CD8-positive, alpha-beta memory T cell (primary cell): ENCODE data around the gene HSP90AB1. TPM values are rescaled to one million over a fixed set of nuclear protein-coding genes. Genes with fewer than 3 reads are reported as not detected.
"Not testable (repeated sequence)": the region's sequence is repeated elsewhere in the genome, so short reads cannot be mapped to it uniquely, and the experiment has no call there.

Experiments
- CTCF ChIA-PET: fragments of 350-600 bp; sonication (Branson Sonifier 250); formaldehyde crosslinking; loops from one replicate; lab custom pipeline; 2021; ENCODE audit warnings: antibody characterized with exemption; lab: Charles Lee
- POLR2A ChIA-PET: fragments of 350-600 bp; sonication (Branson Sonifier 250); formaldehyde crosslinking; loops from one replicate; lab custom pipeline; 2021; ENCODE audit warnings: antibody characterized with exemption; lab: Charles Lee
- DNase-seq, 5 donors: peaks; one replicate each; pipeline versions ENCODE4 v3.0.0 to v3.0.0-alpha.2; 2020 to 2022; ENCODE audit warnings: mixed read lengths in 1 of 5
- H3K27ac ChIP-seq: one replicate; pipeline ENCODE4 v1.7.0; 2013; ENCODE audit warnings: low read depth, mild to moderate bottlenecking, low read length, moderate library complexity
- H3K27me3 ChIP-seq: 2 replicates; pipeline ENCODE4 v1.7.0; 2013; ENCODE audit warnings: low read length, mild to moderate bottlenecking; ENCODE audit not compliant: insufficient read depth, poor library complexity, severe bottlenecking
- H3K36me3 ChIP-seq: 2 replicates; pipeline ENCODE4 v1.7.0; 2013; ENCODE audit warnings: mild to moderate bottlenecking, low read length, moderate library complexity; ENCODE audit not compliant: insufficient read depth
- H3K4me1 ChIP-seq: 2 replicates; pipeline ENCODE4 v1.7.0; 2013; ENCODE audit warnings: mild to moderate bottlenecking, low read length, moderate library complexity; ENCODE audit not compliant: insufficient read depth
- H3K4me3 ChIP-seq: 2 replicates; pipeline ENCODE4 v1.7.0; 2013; ENCODE audit warnings: mild to moderate bottlenecking, low read length
- H3K9me3 ChIP-seq: 2 replicates; pipeline ENCODE4 v1.7.0; 2013; ENCODE audit warnings: mild to moderate bottlenecking, low read length
- H3K27ac Mint-ChIP-seq, 8 donors: one replicate each; pipeline ENCODE4 v1.8.0; 2020 to 2021; ENCODE audit warnings: mixed read lengths in 8 of 8, mild to moderate bottlenecking in 6 of 8, inconsistent platforms in 3 of 8, moderate library complexity in 3 of 8
- H3K27me3 Mint-ChIP-seq, 2 donors: one replicate each; pipeline ENCODE4 v1.8.0; 2020 to 2021; ENCODE audit warnings: mixed read lengths in 2 of 2, mild to moderate bottlenecking in 1 of 2, moderate library complexity in 1 of 2
- H3K36me3 Mint-ChIP-seq, 3 donors: one replicate each; pipeline ENCODE4 v1.8.0; 2020 to 2021; ENCODE audit warnings: mixed read lengths in 3 of 3, inconsistent platforms in 1 of 3, mild to moderate bottlenecking in 1 of 3
- H3K4me1 Mint-ChIP-seq, 3 donors: one replicate each; pipeline ENCODE4 v1.8.0; 2020 to 2021; ENCODE audit warnings: mixed read lengths in 3 of 3, inconsistent platforms in 1 of 3, mild to moderate bottlenecking in 1 of 3
- H3K4me3 Mint-ChIP-seq, 7 donors: one replicate each; pipeline ENCODE4 v1.8.0; 2020 to 2021; ENCODE audit warnings: mixed read lengths in 7 of 7, mild to moderate bottlenecking in 6 of 7, moderate library complexity in 4 of 7, inconsistent platforms in 2 of 7
- H3K9me3 Mint-ChIP-seq, 5 donors: one replicate each; pipeline ENCODE4 v1.8.0; 2020 to 2022; ENCODE audit warnings: mixed read lengths in 5 of 5, mild to moderate bottlenecking in 3 of 5, moderate library complexity in 2 of 5, inconsistent platforms in 1 of 5
- polyA plus RNA-seq: library from polyadenylated mRNA; unstranded; fragments of 300-500 nt; fragmentation: Illumina TruSeq; gene quantifications from one replicate; pipeline ENCODE4 v1.2.3, GENCODE V29; 2021
- total RNA-seq, 2 experiments: library from RNA; stranded (reverse); gene quantifications; one replicate each; pipeline ENCODE4 v1.2.3, GENCODE V29; 2021

The HSP90AB1 gene
- total and polyA plus RNA-seq, 3 experiments from 2014 or later: 460 to 2,400 (median 2,387) TPM

GRCh38 chr6:44228433-44228832 lies 18.5 kb upstream of the HSP90AB1 start:
- Mint-ChIP-seq H3K27me3 (no peaks in the 10 kb centered on the region), H3K27ac (no peak overlapping the region), H3K4me1 (peaks cover 8 to 9% (median 8%) of the 10 kb centered on the region in 3 donors), H3K4me3 (no peak overlapping the region), H3K9me3 (no peaks in the 10 kb centered on the region), H3K36me3 (no peaks in the 10 kb centered on the region)
- ChIA-PET POLR2A (no interaction called here), CTCF (interaction anchor here (1.2 to 8.0 kb wide), 2 partner anchors 7 to 28 kb away, joined by 5 to 69 read pairs; no protein-coding TSS in a partner anchor)
- no peak for DNase-seq
- no peaks in the 10 kb centered on the region for H3K4me1 ChIP-seq
- H3K4me3 ChIP-seq: no peak overlapping the region
- H3K9me3 ChIP-seq: no peaks in the 10 kb centered on the region
- H3K27me3 ChIP-seq: no peaks in the 10 kb centered on the region
- no peak overlapping the region for H3K27ac ChIP-seq
- no peaks in the 10 kb centered on the region for H3K36me3 ChIP-seq

GRCh38 chr6:44228836-44229235 lies 18.1 kb upstream of the HSP90AB1 start:
- no peaks in the 10 kb centered on the region for H3K36me3 Mint-ChIP-seq
- peaks cover 7 to 8% (median 8%) of the 10 kb centered on the region in 3 donors for H3K4me1 Mint-ChIP-seq
- H3K27me3 ChIP-seq: no peaks in the 10 kb centered on the region
- no peak overlapping the region for H3K27ac ChIP-seq
- ChIA-PET POLR2A (no interaction called here), CTCF (interaction anchor here (8.0 kb wide), 1 partner anchor 7 kb away, joined by 69 read pairs; no protein-coding TSS in a partner anchor)
- H3K4me3 Mint-ChIP-seq: no peak overlapping the region
- no peaks in the 10 kb centered on the region for H3K27me3 Mint-ChIP-seq
- no peak overlapping the region for H3K4me3 ChIP-seq
- peak in 1 of 5 donors; percentile 14 for DNase-seq
- H3K9me3 Mint-ChIP-seq: no peaks in the 10 kb centered on the region
- no peaks in the 10 kb centered on the region for H3K9me3 ChIP-seq
- no peaks in the 10 kb centered on the region for H3K36me3 ChIP-seq
- H3K27ac Mint-ChIP-seq: peak overlapping the region in 1 of 8 donors; percentile 54
- H3K4me1 ChIP-seq: no peaks in the 10 kb centered on the region

DNA sequence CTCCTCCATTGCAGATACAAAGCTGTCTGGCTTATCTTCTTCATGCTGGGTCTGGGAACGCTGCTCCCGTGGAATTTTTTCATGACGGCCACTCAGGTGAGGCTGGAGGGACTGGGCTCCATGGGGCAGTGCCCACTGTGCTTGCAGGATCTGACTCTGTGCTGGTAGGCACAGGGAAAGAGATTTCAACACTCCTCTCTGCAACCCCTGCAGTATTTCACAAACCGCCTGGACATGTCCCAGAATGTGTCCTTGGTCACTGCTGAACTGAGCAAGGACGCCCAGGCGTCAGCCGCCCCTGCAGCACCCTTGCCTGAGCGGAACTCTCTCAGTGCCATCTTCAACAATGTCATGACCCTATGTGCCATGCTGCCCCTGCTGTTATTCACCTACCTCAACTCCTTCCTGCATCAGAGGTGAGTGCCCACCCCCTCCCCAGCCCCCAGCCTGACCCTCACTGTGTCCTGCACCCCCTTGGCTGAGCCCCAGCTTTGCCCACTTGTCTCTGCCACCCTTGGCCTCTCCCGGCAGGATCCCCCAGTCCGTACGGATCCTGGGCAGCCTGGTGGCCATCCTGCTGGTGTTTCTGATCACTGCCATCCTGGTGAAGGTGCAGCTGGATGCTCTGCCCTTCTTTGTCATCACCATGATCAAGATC lies 17.4 kb upstream of the HSP90AB1 start:
- no peaks in the 10 kb centered on the region for H3K36me3 Mint-ChIP-seq
- POLR2A ChIA-PET: no interaction called here
- Histone ChIP-seq H3K36me3 (no peaks in the 10 kb centered on the region), H3K9me3 (no peaks in the 10 kb centered on the region), H3K27ac (no peak overlapping the region), H3K27me3 (no peaks in the 10 kb centered on the region), H3K4me1 (no peaks in the 10 kb centered on the region), H3K4me3 (no peak overlapping the region)
- H3K4me3 Mint-ChIP-seq: no peak overlapping the region
- no peak overlapping the region for H3K27ac Mint-ChIP-seq
- CTCF ChIA-PET: interaction anchor here (0.6 kb wide), 1 partner anchor 56 kb away, joined by 3 read pairs; no protein-coding TSS in a partner anchor
- no peaks in the 10 kb centered on the region for H3K9me3 Mint-ChIP-seq
- peaks cover under 1 to 2% (median 1%) of the 10 kb centered on the region in 3 donors for H3K4me1 Mint-ChIP-seq
- no peaks in the 10 kb centered on the region for H3K27me3 Mint-ChIP-seq
- DNase-seq: peak in 1 of 5 donors; percentile 8

GRCh38 chr6:44230034-44230675 lies 16.7 kb upstream of the HSP90AB1 start:
- Mint-ChIP-seq H3K27me3 (no peaks in the 10 kb centered on the region), H3K4me3 (no peak overlapping the region), H3K27ac (no peak overlapping the region), H3K36me3 (no peaks in the 10 kb centered on the region), H3K9me3 (no peaks in the 10 kb centered on the region), H3K4me1 (no peaks in the 10 kb centered on the region)
- Histone ChIP-seq H3K4me3 (no peak overlapping the region), H3K27ac (no peak overlapping the region), H3K9me3 (no peaks in the 10 kb centered on the region), H3K36me3 (no peaks in the 10 kb centered on the region), H3K27me3 (no peaks in the 10 kb centered on the region), H3K4me1 (no peaks in the 10 kb centered on the region)
- ChIA-PET POLR2A (interaction anchor here (0.9 kb wide), 1 partner anchor 17 kb away, joined by 3 read pairs; the partner anchor contains the start of gene HSP90AB1), CTCF (interaction anchor here (0.6 to 1.4 kb wide), 2 partner anchors 12 to 57 kb away, joined by 3 to 4 read pairs; no protein-coding TSS in a partner anchor)
- DNase-seq: no peak

DNA sequence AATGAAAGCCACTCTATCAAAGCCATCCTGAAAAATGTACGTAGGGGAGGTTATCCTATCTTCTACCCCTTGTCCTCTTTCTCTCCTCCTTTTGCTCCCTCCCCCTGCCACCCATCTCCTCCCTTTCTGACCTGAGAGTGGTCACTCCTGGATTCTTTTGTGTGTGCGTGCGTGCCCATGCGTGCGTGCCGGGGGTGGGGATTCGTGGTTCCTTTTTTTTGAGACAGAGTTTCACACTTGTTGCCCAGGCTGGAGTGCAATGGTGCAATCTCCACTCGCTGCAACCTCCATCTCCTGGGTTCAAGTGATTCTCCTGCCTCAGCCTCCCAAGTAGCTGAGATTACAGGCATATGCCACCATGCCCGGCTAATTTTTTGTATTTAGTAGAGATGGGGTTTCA lies 15.5 kb upstream of the HSP90AB1 start:
- H3K9me3 Mint-ChIP-seq, H3K27ac Mint-ChIP-seq, H3K36me3 Mint-ChIP-seq, CTCF ChIA-PET, H3K27me3 Mint-ChIP-seq, H3K4me1 Mint-ChIP-seq, H3K9me3 ChIP-seq, H3K4me3 Mint-ChIP-seq, H3K27ac ChIP-seq, H3K4me3 ChIP-seq, H3K27me3 ChIP-seq, H3K36me3 ChIP-seq, DNase-seq, POLR2A ChIA-PET, H3K4me1 ChIP-seq: not testable (repeated sequence)

GRCh38 chr6:44232676-44233566 lies 14.0 kb upstream of the HSP90AB1 start:
- Histone ChIP-seq H3K27ac (no peak overlapping the region), H3K4me1 (peaks cover 7% of the 10 kb centered on the region), H3K9me3 (no peaks in the 10 kb centered on the region), H3K36me3 (no peaks in the 10 kb centered on the region), H3K4me3 (no peak overlapping the region), H3K27me3 (no peaks in the 10 kb centered on the region)
- Mint-ChIP-seq H3K9me3 (no peaks in the 10 kb centered on the region), H3K4me1 (peaks cover 4 to 7% (median 4%) of the 10 kb centered on the region in 3 donors), H3K27me3 (no peaks in the 10 kb centered on the region), H3K36me3 (peaks cover 0 to 3% (median 0%) of the 10 kb centered on the region in 3 donors), H3K4me3 (no peak overlapping the region), H3K27ac (peak overlapping the region in 1 of 8 donors; percentile 93)
- ChIA-PET POLR2A (no interaction called here), CTCF (interaction anchor here (1.3 to 6.3 kb wide), 2 partner anchors 8 to 60 kb away, joined by 4 to 69 read pairs; partner anchors contain the start of gene SLC29A1)
- DNase-seq: no peak

DNA sequence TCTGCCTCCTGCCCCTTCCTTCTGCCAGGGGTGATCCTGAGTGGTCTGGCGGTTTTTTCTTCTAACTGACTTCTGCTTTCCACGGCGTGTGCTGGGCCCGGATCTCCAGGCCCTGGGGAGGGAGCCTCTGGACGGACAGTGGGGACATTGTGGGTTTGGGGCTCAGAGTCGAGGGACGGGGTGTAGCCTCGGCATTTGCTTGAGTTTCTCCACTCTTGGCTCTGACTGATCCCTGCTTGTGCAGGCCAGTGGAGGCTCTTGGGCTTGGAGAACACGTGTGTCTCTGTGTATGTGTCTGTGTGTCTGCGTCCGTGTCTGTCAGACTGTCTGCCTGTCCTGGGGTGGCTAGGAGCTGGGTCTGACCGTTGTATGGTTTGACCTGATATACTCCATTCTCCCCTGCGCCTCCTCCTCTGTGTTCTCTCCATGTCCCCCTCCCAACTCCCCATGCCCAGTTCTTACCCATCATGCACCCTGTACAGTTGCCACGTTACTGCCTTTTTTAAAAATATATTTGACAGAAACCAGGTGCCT lies 13.3 kb upstream of the HSP90AB1 start:
- Mint-ChIP-seq H3K4me1 (peaks cover 9 to 14% (median 10%) of the 10 kb centered on the region in 3 donors), H3K36me3 (peaks cover 0 to 3% (median 0%) of the 10 kb centered on the region in 3 donors), H3K27ac (no peak overlapping the region), H3K27me3 (no peaks in the 10 kb centered on the region), H3K4me3 (no peak overlapping the region), H3K9me3 (no peaks in the 10 kb centered on the region)
- POLR2A ChIA-PET: interaction anchor here (1.0 kb wide), 1 partner anchor 9 kb away, joined by 3 read pairs; no protein-coding TSS in a partner anchor
- Histone ChIP-seq H3K27me3 (no peaks in the 10 kb centered on the region), H3K4me1 (peaks cover 12% of the 10 kb centered on the region), H3K4me3 (no peak overlapping the region), H3K27ac (no peak overlapping the region), H3K9me3 (no peaks in the 10 kb centered on the region), H3K36me3 (no peaks in the 10 kb centered on the region)
- CTCF ChIA-PET: interaction anchor here (0.6 to 6.3 kb wide), 6 partner anchors 9 to 664 kb away, joined by 3 to 69 read pairs (median 4); partner anchors contain the start of genes SLC29A1 and SLC35B2
- no peak for DNase-seq
